Parathyroid adenoma (tissue), 2 donors: Measurements from ENCODE around the gene ZEB1.

ENCODE experiments used
- H2AFZ ChIP-seq: fragments of 300-600 bp; sonication (generic); one replicate; pipeline ENCODE4 v1.7.0; 2017; ENCODE audit warnings: antibody characterized with exemption, mild to moderate bottlenecking
- H3K27ac ChIP-seq: fragments of 300-600 bp; sonication (generic); one replicate; pipeline ENCODE4 v1.7.0; 2017
- H3K27me3 ChIP-seq: fragments of 300-600 bp; sonication (generic); one replicate; pipeline ENCODE4 v1.7.0; 2017; ENCODE audit warnings: low read length; ENCODE audit not compliant: control insufficient read depth, insufficient read depth
- H3K36me3 ChIP-seq: fragments of 300-600 bp; sonication (generic); one replicate; pipeline ENCODE4 v1.7.0; 2017; ENCODE audit warnings: low read length; ENCODE audit not compliant: control insufficient read depth, insufficient read depth
- H3K4me1 ChIP-seq: fragments of 300-600 bp; sonication (generic); one replicate; pipeline ENCODE4 v1.7.0; 2017; ENCODE audit warnings: control low read depth
- H3K4me2 ChIP-seq: fragments of 300-600 bp; sonication (generic); one replicate; pipeline ENCODE4 v1.7.0; 2017; ENCODE audit warnings: low read length
- H3K4me3 ChIP-seq: fragments of 300-600 bp; sonication (generic); one replicate; pipeline ENCODE4 v1.7.0; 2017; ENCODE audit warnings: low read depth, low read length
- H3K79me2 ChIP-seq: fragments of 300-600 bp; sonication (generic); one replicate; pipeline ENCODE4 v1.7.0; 2017; ENCODE audit warnings: control low read depth
- H3K9ac ChIP-seq: fragments of 300-600 bp; sonication (generic); one replicate; pipeline ENCODE4 v1.7.0; 2017; ENCODE audit warnings: mild to moderate bottlenecking
- H3K9me3 ChIP-seq: fragments of 300-600 bp; sonication (generic); one replicate; pipeline ENCODE4 v1.7.0; 2017; ENCODE audit warnings: low read length; ENCODE audit not compliant: control insufficient read depth
- CTCF ChIP-seq: fragments of 300-600 bp; sonication (generic); IDR thresholded peaks from one replicate; pipeline ENCODE4 v1.7.0; 2017; ENCODE audit warnings: antibody characterized with exemption, mild to moderate bottlenecking
- donor health status: primary hyperparathyroidism.

Gene ZEB1

GRCh38 chr10:31395695-31396094 lies 76.7 kb downstream of the ZEB1 start:
- Histone ChIP-seq H2AFZ (no peak overlapping the region), H3K79me2 (no peaks in the 10 kb centered on the region), H3K27ac (no peak overlapping the region), H3K27me3 (no peaks in the 10 kb centered on the region), H3K9ac (no peak overlapping the region), H3K36me3 (no peaks in the 10 kb centered on the region), H3K9me3 (no peaks in the 10 kb centered on the region), H3K4me3 (no peak overlapping the region), H3K4me1 (no peaks in the 10 kb centered on the region), H3K4me2 (no peak overlapping the region)
- no peak for TF ChIP-seq CTCF

GRCh38 chr10:31396376-31396775 lies 77.4 kb downstream of the ZEB1 start:
- TF ChIP-seq CTCF: no peak
- H3K9me3 ChIP-seq: no peaks in the 10 kb centered on the region
- H3K27ac ChIP-seq: no peak overlapping the region
- H3K36me3 ChIP-seq: no peaks in the 10 kb centered on the region
- H3K4me3 ChIP-seq: no peak overlapping the region
- no peaks in the 10 kb centered on the region for H3K27me3 ChIP-seq
- no peaks in the 10 kb centered on the region for H3K4me1 ChIP-seq
- H3K79me2 ChIP-seq: no peaks in the 10 kb centered on the region
- H3K4me2 ChIP-seq: no peak overlapping the region
- H3K9ac ChIP-seq: no peak overlapping the region
- H2AFZ ChIP-seq: no peak overlapping the region

DNA sequence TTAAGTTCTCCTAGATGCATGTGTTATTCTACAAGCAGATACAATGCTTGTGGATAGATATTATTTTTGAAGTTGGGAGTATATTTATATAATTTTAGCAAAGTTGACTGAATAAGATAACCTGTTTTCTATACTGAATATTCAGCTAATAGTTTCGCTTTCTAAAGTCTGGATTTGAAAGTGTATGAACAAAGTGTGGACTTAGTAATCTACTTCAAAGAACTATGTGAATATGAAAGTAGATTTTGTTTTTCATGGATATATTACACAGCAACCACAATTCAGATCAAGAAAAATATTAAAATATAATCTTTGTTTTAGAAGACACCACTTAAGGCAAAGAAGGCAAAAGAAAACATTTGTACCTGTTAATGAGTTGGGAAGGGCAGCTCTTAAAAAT lies 78.8 kb downstream of the ZEB1 start:
- H3K9me3 ChIP-seq: no peaks in the 10 kb centered on the region
- H3K27me3 ChIP-seq: no peaks in the 10 kb centered on the region
- no peak overlapping the region for H3K9ac ChIP-seq
- H3K4me2 ChIP-seq: no peak overlapping the region
- H3K79me2 ChIP-seq: no peaks in the 10 kb centered on the region
- H2AFZ ChIP-seq: no peak overlapping the region
- no peaks in the 10 kb centered on the region for H3K36me3 ChIP-seq
- no peak for TF ChIP-seq CTCF
- no peak overlapping the region for H3K4me3 ChIP-seq
- no peaks in the 10 kb centered on the region for H3K4me1 ChIP-seq
- H3K27ac ChIP-seq: no peak overlapping the region

GRCh38 chr10:31399171-31399570 lies 80.2 kb downstream of the ZEB1 start:
- no peak overlapping the region for H3K4me3 ChIP-seq
- no peak overlapping the region for H3K9ac ChIP-seq
- no peak overlapping the region for H3K4me2 ChIP-seq
- no peaks in the 10 kb centered on the region for H3K79me2 ChIP-seq
- no peaks in the 10 kb centered on the region for H3K4me1 ChIP-seq
- no peak overlapping the region for H3K27ac ChIP-seq
- no peaks in the 10 kb centered on the region for H3K9me3 ChIP-seq
- TF ChIP-seq CTCF: no peak
- H3K27me3 ChIP-seq: no peaks in the 10 kb centered on the region
- no peak overlapping the region for H2AFZ ChIP-seq
- no peaks in the 10 kb centered on the region for H3K36me3 ChIP-seq

DNA sequence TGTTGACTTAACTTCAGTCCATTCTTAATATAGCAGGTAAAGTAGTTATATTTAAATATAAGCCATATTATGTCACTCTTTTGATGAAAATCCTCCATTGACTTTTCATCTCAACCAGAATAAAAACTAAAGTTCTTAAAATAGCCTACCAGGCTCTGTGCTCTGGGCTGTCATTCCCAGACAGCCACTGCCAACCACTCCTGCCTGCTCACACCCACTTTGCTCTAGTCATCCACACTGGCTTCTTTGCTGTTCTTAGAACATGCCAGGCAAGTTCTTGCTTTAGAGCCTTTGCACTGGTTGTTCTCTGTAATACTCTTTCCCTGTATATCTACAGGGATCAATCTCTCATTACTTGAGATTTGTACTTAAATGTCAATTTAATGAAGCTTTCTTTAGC lies 80.6 kb downstream of the ZEB1 start:
- H3K4me2 ChIP-seq: no peak overlapping the region
- H3K36me3 ChIP-seq: no peaks in the 10 kb centered on the region
- H3K4me3 ChIP-seq: no peak overlapping the region
- H2AFZ ChIP-seq: no peak overlapping the region
- H3K79me2 ChIP-seq: no peaks in the 10 kb centered on the region
- TF ChIP-seq CTCF: no peak
- no peaks in the 10 kb centered on the region for H3K9me3 ChIP-seq
- H3K27me3 ChIP-seq: no peaks in the 10 kb centered on the region
- no peaks in the 10 kb centered on the region for H3K4me1 ChIP-seq
- no peak overlapping the region for H3K27ac ChIP-seq
- H3K9ac ChIP-seq: no peak overlapping the region
